Measurements from ENCODE around the gene TMEM126A.

Gene TMEM126A

GRCh38 chr11:85694385-85694980 lies 46.7 kb downstream of the TMEM126A start:
- no peak for DNase-seq (ENCODE audit: low read depth in 3 of 3, low spot score in 1 of 3)

GRCh38 chr11:85695546-85695945 lies 47.8 kb downstream of the TMEM126A start:
- no peak for DNase-seq (ENCODE audit: low read depth in 3 of 3, low spot score in 1 of 3)

GRCh38 chr11:85697747-85698146 lies 50.0 kb downstream of the TMEM126A start:
- no peak for DNase-seq (ENCODE audit: low read depth in 3 of 3, low spot score in 1 of 3)

- DNase-seq (ENCODE audit: low read depth in 3 of 3, low spot score in 1 of 3), result no peak
Observed at GRCh38 chr11:85698195-85698594, 50.4 kb downstream of the TMEM126A start.

GRCh38 chr11:85699957-85700741 lies 52.4 kb downstream of the TMEM126A start:
- DNase-seq (ENCODE audit: low read depth in 3 of 3, low spot score in 1 of 3), result no peak

GRCh38 chr11:85704967-85705366 lies 57.2 kb downstream of the TMEM126A start:
- DNase-seq (ENCODE audit: low read depth in 3 of 3, low spot score in 1 of 3), result no peak

- no peak for DNase-seq (ENCODE audit: low read depth in 3 of 3, low spot score in 1 of 3)
Observed at GRCh38 chr11:85705800-85706199, 58.0 kb downstream of the TMEM126A start.

All from stimulated activated CD4-positive, alpha-beta T cell treated with anti-CD3 and anti-CD28 coated beads, TNF-alpha, amount 100 ng/mL, for 1 hour (primary cell).